Ascending aorta (tissue), 2 donors: Measurements from ENCODE around the gene MS4A10. TPM values are rescaled to one million over a fixed set of nuclear protein-coding genes. Genes with fewer than 3 reads are reported as not detected.

Experiments
- DNase-seq, 2 donors: peaks; one replicate each; pipeline ENCODE4 v3.0.0-alpha.2; 2019; ENCODE audit warnings: low spot score in 2 of 2
- H3K27ac ChIP-seq, 2 donors: fragments of 200-600 bp; sonication (generic); one replicate each; pipeline ENCODE4 v1.5.1; 2016 to 2017; ENCODE audit warnings: mild to moderate bottlenecking in 1 of 2
- H3K27me3 ChIP-seq: fragments of 200-600 bp; sonication (generic); one replicate; pipeline ENCODE4 v1.5.1; 2017
- H3K36me3 ChIP-seq, 2 donors: fragments of 200-600 bp; sonication (generic); one replicate each; pipeline ENCODE4 v1.5.1; 2016
- H3K4me1 ChIP-seq, 2 donors: fragments of 200-600 bp; sonication (generic); one replicate each; pipeline ENCODE4 v1.5.1; 2016 to 2017; ENCODE audit warnings: mild to moderate bottlenecking in 1 of 2
- H3K4me3 ChIP-seq, 2 donors: fragments of 200-600 bp; sonication (generic); one replicate each; pipeline ENCODE4 v1.5.1; 2016 to 2017; ENCODE audit warnings: mild to moderate bottlenecking in 1 of 2
- H3K9me3 ChIP-seq, 2 donors: fragments of 200-600 bp; sonication (generic); one replicate each; pipeline ENCODE4 v1.5.1; 2016
- intact Hi-C: fragments of 100-400 bp; cut with DNase I; formaldehyde crosslinking; loops from one replicate; pipeline ENCODE4 v1.15.1; 2023
- total RNA-seq: library from RNA; depleted of rRNA; stranded (reverse); fragments of >200 nt; gene quantifications from one replicate; pipeline ENCODE4 v1.1.0, GENCODE V29; 2016
- TF ChIP-seq, protein P1 (sequence below), 3 experiments: fragments of 200-600 bp in 2 of 3; fragments of 450-650 bp in 1 of 3; sonication (generic) in 2 of 3; IDR thresholded peaks; one replicate each; pipeline ENCODE4 v1.5.1; 2016 to 2019; ENCODE audit warnings: antibody characterized with exemption in 3 of 3, mild to moderate bottlenecking in 1 of 3, moderate library complexity in 1 of 3

MS4A10 gene
- total RNA-seq, result not detected

DNA sequence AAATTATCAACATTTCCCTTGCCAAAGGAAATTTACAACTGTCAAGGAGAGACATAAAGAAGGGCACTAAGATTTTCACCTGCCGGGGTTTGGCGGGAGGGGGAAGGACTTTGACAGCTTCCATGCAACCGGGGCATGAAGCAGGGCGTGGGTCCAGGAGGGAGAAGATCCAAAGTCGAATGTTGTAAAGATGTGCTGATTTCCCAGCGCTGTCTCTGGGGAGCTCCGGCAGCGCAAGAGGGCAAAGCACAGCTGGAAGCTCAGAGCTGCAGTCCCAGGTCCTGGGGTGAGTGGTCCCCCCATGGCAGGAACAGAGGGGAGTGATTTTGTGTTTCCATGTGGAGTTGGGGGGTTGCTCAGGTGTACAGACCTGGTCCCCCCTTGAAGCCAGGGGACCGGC, at the start of gene MS4A10:
Gene MS4A10 (plus strand): TSS at position 198 of the 400 bp plus-strand sequence. CDS start 5,003 bp downstream, outside the sequence.
- H3K27me3 ChIP-seq, result no peaks in the 10 kb centered on the region
- no peaks in the 10 kb centered on the region for H3K4me1 ChIP-seq
- H3K9me3 ChIP-seq, result no peaks in the 10 kb centered on the region
- H3K27ac ChIP-seq, result no peak within 1 kb of the TSS
- no peak within 1 kb of the TSS for H3K4me3 ChIP-seq
- DNase-seq, result no peak
- intact Hi-C loops, result no loop called here
- H3K36me3 ChIP-seq, result no peaks in the 10 kb centered on the region
- TF ChIP-seq, protein P1, sequence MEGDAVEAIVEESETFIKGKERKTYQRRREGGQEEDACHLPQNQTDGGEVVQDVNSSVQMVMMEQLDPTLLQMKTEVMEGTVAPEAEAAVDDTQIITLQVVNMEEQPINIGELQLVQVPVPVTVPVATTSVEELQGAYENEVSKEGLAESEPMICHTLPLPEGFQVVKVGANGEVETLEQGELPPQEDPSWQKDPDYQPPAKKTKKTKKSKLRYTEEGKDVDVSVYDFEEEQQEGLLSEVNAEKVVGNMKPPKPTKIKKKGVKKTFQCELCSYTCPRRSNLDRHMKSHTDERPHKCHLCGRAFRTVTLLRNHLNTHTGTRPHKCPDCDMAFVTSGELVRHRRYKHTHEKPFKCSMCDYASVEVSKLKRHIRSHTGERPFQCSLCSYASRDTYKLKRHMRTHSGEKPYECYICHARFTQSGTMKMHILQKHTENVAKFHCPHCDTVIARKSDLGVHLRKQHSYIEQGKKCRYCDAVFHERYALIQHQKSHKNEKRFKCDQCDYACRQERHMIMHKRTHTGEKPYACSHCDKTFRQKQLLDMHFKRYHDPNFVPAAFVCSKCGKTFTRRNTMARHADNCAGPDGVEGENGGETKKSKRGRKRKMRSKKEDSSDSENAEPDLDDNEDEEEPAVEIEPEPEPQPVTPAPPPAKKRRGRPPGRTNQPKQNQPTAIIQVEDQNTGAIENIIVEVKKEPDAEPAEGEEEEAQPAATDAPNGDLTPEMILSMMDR (IDR thresholded peaks at IDR 0.05), result no peak

DNA sequence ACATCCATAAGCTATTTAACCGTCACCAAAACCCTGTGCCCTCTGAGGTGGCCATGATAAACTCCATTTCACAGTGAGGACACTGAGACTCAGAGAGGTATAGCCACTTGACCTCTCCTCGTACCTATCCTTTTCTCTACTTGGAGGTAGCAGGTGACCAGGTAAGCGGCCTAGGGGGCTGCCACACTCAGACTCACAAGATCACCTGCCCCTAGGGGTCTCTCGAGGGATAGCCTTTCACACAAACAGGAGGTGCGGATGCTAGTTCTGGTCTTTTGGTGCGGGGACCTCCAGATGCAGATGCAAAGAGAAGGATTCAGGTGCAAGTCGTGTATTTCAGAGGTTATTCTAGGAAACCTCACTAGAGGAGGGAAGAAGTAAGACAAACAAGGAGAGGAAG, 46.0 kb upstream of the MS4A10 start:
- Histone ChIP-seq H3K4me3 (no peak overlapping the region), H3K27me3 (no peaks in the 10 kb centered on the region), H3K4me1 (no peaks in the 10 kb centered on the region), H3K9me3 (no peaks in the 10 kb centered on the region), H3K36me3 (no peaks in the 10 kb centered on the region), H3K27ac (no peak overlapping the region)
- DNase-seq, result no peak
- TF ChIP-seq, protein P1 (IDR thresholded peaks at IDR 0.05), result no peak
- intact Hi-C loops, result no loop called here

DNA sequence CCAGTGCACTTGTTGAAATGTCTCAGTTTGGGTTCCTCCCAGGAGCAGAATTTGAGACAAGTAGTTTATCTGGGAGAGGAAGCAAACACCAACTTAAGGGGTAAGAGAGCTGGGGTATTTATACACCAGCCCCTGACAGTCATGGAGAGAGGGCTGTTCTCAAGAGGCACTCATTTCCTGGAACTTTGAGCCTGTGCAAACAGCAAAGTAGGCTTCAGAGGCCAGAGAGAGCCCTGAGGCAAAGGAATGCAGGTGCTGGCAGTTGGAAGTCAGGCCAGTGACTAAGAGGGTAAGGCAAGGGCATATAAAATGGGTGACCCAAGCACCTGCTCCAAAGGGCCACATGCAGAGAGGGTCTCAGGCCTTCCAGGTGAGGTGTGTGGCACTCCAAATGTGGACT, 44.6 kb upstream of the MS4A10 start:
- Histone ChIP-seq H3K27me3 (no peaks in the 10 kb centered on the region), H3K27ac (no peak overlapping the region), H3K36me3 (no peaks in the 10 kb centered on the region), H3K4me3 (no peak overlapping the region), H3K4me1 (no peaks in the 10 kb centered on the region), H3K9me3 (no peaks in the 10 kb centered on the region)
- TF ChIP-seq, protein P1 (IDR thresholded peaks at IDR 0.05), result no peak
- intact Hi-C loops, result no loop called here
- no peak for DNase-seq

DNA sequence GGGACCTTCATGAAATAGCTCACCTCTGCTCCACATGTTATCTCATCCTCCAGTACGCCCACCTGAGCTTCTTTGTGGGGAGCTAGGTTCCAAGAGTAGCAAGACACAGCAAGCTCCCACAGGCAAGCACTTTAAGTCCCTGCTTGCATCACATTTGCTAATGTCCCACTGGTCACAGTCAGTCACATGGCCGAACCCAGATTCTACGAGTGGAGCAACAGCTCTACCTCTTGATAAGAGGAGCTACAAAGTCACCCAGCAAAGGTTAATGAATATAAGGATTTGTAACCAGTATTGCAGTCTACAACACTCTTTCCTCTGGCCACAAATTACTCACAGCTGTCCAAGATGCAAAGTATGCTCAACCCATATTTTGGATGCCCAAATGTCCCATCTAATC, 43.7 kb upstream of the MS4A10 start:
- intact Hi-C loops, result no loop called here

DNA sequence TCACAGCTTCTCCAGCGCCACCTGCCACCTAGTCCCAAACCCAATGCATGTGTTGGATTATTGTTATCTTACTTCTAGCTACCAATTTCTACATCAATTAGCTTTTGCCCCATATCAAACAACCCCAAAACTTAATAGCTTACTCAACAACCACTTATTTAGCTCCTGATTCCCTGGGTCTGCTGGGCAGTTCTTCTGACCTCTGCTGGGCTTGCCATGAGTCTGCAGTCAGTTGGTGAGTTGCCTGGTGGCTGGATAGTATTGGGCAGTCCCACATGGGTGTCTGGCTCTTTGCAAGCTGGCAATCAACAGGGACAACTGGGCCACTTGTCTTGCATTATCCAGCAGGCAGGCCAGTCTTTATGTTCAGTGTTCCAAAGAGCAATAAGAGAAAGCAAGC, 42.1 kb upstream of the MS4A10 start:
- Histone ChIP-seq H3K27me3 (no peaks in the 10 kb centered on the region), H3K36me3 (no peaks in the 10 kb centered on the region), H3K4me1 (no peaks in the 10 kb centered on the region), H3K9me3 (no peaks in the 10 kb centered on the region), H3K27ac (no peak overlapping the region), H3K4me3 (no peak overlapping the region)
- DNase-seq, result no peak
- intact Hi-C loops, result no loop called here
- TF ChIP-seq, protein P1 (IDR thresholded peaks at IDR 0.05), result no peak

More for the DNA sequence above, 43.7 kb upstream of the MS4A10 start:
- H3K36me3 ChIP-seq, result no peaks in the 10 kb centered on the region
- H3K27ac ChIP-seq, result no peak overlapping the region
- H3K4me1 ChIP-seq, result no peaks in the 10 kb centered on the region
- H3K4me3 ChIP-seq, result no peak overlapping the region
- TF ChIP-seq, protein P1 (IDR thresholded peaks at IDR 0.05), result no peak
- no peaks in the 10 kb centered on the region for H3K9me3 ChIP-seq
- no peak for DNase-seq
- H3K27me3 ChIP-seq, result no peaks in the 10 kb centered on the region

DNA sequence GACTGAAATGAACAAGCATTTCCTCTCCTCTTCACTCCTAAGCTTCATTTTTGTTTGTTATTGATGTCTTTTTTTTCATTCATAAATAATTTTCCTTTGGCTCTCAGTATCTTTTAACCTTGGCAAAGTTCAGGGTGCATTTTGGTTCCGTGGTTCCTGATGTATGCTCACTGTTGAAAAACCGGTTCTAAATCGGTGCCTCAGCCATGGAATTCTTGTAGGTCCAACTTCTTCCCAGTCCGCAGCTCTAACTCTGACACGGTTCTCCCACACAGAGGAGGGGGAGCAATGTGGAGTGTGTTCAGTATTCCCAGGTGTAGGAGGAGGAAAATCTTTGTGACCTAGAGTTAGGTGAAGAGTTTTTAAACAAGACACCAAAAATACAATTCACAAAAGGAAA, 41.0 kb upstream of the MS4A10 start:
- no peak for DNase-seq
- intact Hi-C loops, result no loop called here
- Histone ChIP-seq H3K4me3 (no peak overlapping the region), H3K27ac (no peak overlapping the region), H3K27me3 (no peaks in the 10 kb centered on the region), H3K9me3 (no peaks in the 10 kb centered on the region), H3K4me1 (no peaks in the 10 kb centered on the region), H3K36me3 (no peaks in the 10 kb centered on the region)
- TF ChIP-seq, protein P1 (IDR thresholded peaks at IDR 0.05), result no peak
